Endometrium (tissue), 2 donors: ENCODE data around the gene MAGI1.
"Not testable (repeated sequence)": the region's sequence is repeated elsewhere in the genome, so short reads cannot be mapped to it uniquely, and the experiment has no call there.

ENCODE experiments used
- FAIRE-seq: peaks from 2 replicates; lab custom pipeline; 2012; peaks lifted over from hg19 to GRCh38; lab: Jason Lieb, UNC
- donor health status: control.
- donor health status: control.

Gene MAGI1

DNA sequence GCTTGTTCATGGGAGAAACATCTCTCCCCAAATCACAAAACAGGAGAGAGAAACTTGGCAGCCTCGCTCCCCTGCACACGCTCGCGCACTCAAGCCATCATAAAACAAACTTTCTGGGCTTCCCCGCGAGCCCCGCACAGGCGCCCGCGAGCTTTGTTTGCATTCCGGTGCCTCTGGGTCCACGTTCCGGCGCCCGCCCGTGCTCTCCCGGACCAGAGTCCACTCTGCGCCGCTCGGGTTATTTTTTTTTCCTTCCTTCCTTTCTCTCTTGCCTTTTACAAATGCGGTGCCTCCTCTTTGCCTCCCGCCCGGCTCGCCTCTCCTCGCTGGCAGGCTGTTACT lies 363 bp downstream of the MAGI1 start:
- FAIRE-seq = no peak

DNA sequence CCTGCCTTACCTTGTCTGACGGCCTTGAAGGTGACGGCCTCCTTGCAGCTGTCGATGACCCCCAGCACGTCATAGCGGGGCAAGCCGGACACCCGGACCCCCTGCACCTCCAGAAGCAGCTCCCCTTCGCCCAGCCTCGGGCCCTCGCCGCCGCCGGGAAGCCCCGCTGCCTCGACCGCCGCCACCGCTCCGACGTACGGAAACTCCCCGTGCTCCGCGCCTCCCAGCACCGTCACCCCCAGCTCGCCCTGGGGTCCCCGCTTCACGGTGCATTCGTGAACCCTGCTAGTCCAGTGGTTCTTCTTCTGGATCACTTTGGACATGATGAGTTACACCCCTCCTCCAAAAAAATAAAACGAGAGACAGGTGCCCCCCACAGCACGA lies 740 bp downstream of the MAGI1 start:
- FAIRE-seq = no peak

DNA sequence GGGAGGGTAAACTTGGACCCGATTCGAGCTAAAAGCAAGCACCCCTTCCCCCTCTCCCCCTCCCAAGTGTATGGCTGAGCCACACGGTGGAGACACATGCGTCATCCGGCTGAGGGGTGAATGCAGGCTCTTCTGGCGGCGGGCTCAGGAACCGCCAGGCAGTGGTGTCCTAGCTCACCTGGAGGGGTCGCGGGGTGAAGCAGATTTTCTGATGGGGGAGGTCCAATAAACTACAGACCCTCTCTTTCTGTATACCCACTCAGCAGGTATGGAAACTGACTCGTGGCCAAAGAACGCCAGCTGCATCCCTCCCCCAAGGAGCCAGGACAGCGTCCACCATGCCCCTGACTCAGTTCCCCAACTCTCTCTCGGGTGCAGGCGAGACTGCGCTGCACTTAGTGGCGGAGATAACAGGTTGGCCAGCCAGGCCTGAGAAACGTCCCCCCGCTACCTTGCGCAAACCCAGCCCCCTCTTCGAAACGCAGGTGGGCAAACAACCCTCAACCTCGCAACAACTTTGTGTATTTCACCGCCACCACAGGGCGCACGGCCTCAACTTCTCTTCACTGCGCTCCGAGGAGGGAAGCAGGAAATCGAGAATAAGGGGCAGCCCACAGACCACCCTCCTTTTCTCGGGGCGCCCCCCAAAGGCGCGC lies 1.3 kb downstream of the MAGI1 start:
- FAIRE-seq = no peak

DNA sequence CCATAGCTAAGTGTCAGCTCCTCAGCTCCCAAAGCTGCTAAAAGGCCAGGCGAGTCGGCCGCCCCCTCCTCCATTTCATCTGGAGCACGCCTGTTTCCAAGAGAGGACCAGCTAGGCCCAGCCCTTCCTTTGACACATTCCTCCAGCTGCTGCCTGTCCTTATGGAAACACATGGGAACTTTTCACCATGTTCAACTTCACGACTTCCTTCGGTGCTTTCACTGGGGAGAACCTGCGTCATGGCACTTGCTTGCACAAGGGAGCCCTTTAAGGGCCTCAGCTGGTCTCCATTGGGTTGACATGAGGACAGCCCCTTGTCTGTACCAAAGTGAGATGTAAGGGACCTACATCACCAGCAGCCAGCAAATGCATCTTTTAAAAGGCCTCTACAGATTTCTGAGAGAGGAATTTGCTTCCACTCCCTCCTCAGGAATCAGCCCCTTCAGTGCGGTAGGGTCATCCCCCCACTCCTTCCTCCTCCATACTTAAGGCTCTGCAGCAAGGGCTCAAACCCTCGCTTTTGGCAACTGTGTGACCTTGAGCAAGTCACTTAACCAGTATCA lies 2.1 kb downstream of the MAGI1 start:
- FAIRE-seq = no peak

DNA sequence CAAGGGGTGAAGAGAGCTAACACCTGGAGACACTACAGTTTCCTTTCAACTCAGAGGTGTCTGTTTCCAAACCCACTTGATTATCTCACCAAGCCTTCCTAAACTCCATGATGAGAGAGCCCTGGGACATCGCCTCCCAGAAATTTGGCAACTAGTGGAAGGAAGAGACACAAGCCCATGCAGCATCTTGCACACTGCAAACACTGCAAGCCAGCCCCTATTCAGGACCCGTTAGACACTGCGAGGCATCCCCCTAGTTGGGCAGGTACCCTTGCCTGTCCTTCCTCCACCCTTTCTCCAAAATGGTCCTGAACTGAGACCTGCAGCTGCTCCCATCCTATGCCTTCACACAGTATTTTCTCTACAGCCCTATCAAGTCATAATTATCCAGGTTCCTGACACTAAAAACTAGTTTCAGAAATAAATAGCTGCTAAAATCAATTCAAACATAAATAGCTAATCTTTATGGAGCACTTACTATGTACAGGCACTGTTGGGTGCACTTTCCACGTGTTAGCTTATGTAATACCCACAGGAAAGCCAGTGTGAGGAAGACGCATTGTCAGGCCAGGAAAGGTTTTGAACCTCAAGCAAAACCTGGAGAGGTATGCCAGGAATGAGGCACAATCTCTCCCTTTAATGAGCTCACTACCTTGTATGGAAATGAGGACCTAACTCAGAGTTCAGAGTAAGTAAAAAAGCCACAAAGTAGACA lies 2.8 kb downstream of the MAGI1 start:
- FAIRE-seq = no peak

DNA sequence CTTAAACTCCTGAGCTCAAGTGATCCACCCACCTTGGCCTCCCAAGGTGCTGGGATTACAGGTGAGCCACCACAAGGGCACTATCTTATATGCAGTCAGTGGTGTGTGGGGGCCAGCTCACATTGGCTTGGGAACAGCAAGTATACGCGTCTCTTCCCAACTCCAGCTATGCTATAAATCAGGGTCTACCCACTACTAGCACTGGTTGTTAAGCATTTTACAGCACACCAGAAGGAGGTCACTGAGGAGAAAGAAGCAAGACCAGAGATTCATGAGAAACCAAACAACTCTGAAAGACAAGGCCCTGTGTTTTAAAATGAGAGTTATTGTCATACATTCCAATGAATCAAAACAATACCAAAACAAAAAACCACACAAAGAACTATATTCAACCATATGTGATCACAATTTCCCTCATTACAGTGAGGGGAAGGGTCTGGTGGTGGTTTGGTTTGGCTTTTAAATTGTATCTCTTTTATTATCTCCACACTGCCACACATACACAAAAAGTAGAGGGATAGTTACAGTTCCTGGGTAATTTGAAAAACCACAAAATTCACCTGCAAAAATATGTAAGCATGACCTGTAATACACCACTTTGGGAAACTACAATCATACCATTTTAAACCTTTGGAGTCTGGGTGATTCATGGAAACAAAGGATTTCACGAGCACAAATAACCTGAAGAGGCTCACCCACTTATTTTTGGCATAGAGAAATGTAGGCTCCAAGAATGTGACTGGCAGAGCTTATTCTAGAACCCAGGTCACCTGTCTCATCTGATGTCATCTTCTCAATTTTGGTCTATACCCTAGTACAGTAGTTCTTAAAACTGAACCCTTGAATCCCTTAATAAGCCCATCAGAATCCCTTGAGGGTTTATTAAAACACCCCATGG lies 5.2 kb downstream of the MAGI1 start:
- FAIRE-seq = no peak

DNA sequence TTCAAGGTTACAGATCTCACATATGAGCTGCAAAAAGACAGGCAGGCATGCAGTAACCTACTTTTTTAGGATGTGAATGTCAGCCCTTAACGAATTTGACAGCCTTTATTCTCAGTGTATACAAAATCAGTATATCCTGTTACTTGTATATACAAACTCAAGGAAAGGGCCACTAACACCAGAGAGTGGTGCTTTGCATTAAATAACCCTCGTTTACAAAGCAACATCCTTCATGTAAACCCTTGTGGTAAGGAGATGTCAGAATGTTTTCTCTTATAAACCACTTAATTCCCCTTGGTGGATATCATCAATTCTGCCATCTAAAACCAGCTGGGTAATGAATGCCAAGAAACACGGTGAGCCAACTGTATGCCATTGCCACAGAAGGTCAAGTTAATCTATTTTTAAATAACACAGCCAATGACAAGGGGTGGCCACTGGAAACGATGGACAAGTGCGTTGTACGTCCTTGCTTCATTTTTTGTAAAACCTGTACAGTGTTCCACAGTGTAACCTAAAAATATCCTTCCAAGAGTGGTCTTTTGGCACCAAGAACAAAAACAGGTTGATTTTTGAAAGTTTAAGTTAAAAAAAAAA lies 7.5 kb downstream of the MAGI1 start:
- FAIRE-seq = no peak

DNA sequence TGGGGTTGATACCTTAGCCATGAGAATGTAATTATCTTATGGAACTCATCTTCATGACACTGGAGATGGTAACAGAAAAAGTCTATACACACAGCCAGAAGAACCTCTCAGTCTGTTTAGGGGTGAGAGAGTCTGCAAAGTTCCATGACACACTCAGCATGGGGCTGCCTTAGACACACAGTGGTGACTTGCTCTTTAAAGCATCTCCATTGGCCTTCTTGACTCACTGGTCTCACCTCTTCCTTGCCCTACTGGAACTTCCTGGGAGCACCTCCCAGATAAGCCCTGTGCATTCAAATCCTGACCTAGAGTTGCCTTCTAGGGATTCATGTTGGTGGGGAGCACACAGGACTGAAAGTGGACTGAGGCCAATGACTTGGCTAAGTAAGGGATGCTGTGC lies 9.3 kb downstream of the MAGI1 start:
- no peak for FAIRE-seq

DNA sequence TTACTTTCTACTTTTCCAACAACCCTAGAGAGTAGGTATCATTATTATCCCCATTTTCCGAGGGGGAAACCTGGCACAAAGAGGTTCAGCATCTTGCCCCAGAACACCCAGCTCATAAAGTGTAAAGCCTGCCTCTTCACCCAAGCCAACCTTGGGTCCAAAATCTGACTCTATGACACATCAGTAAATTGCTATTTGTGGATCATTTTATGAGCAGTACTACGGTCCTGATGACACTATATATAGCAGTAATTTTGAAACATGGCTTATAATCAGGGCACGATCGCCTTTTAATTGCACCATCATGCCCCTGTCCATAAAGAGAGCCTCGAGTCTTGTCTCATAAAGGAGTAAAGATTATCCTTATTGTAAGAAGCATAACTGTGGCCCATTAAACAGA lies 9.7 kb downstream of the MAGI1 start:
- FAIRE-seq = no peak

DNA sequence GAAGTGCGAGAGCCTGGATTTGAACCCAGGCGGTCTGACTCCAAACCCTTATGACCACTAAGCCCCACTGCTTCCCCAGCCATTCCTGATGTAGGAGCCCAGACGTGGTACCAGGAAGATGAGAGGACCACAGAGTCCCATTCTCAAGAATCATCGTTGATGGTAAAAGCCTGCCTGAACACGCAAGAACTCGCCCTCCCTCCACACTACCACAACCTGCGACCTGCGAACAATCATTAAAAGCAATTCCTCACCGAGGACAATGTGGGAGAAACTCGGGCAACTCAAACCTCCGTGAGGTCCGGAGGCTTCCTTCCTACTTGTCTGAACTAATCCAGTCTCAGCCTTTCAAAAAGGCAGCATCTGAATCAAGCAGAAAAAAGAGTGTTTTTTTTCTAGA lies 10.3 kb downstream of the MAGI1 start:
- no peak for FAIRE-seq

DNA sequence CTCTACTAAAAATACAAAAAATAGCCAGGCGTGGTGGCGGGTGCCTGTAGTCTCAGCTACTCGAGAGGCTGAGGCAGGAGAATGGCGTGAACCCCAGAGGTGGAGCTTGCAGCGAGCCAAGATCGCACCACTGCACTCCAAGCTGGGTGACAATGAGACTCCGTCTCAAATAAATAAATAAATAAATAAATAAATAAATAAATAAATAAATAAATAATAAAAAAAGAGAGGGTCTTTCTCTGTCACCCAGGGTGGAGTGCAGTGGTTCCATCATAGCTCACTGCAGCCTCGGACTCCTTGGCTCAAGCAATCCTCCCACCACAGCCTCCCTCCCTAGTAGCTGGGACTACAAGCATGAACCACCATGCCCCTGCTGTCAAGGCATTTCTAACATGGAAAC lies 11.6 kb downstream of the MAGI1 start:
- FAIRE-seq = not testable (repeated sequence)

DNA sequence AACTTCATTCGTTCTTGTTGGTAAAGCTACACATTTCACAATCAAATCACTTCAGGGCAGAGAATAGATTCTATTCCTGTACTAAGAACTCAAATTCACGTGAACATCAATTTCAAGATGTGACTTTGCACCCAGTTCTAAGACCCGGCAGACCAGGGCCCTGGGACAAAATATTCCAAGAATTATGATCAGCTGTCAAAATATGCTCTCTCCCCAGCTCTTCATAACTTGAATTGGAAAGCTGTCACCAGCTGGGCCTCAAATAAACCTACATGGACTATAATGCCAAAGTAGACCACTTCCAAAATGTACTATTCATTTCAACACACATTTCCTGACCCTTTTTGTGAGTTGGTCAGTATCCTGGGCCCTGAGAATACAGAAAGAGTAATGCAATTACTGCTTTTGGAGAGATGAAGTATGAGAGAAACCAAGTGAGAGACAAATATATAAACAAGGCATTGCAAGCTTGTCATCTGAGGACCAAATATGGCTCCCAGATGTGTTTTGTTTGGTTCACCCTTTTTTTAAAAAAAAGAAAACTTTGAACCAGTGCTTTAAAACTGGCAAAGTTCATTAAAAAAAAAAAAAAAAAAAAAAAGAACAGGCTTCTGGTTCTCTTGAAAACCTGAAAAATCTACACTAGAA lies 14.9 kb downstream of the MAGI1 start:
- FAIRE-seq = peak; percentile 45

DNA sequence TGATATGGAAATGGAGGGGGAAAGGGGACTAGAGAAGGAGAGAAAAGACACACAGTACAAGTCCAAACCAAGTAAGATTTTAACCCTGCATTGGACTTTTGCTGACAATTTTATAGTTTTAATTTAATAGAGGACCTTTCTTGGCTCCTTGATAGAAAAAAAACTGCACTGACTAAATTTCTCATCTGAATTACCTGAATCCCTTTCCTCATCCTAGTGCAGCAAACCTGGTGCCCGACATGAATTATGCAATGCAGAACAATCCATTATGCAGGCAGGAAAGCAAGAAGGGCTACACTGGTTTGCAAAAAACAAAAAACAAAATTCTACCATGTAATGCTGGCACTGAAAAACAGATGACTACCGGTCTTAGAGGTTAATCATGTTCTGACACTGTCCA lies 15.5 kb downstream of the MAGI1 start:
- FAIRE-seq = no peak

DNA sequence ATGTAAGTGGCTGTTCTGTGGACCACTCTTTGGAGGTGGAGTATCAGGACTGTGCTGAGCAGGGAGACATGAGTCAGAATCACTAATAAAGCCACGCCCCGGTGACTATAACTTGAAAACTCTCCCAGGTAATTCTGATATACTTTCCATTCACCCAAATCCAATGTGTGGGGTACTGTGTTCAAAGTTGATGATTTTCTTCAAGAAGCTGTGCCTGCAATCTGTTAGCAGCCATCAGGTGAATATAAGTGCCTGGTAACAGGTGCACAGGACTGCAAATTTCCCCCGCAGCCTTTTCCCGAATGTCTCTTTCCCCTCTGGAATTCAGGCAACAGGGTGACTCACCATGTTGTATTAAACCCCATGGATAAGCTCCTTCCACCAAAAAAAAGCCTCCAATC lies 17.0 kb downstream of the MAGI1 start:
- FAIRE-seq = no peak

DNA sequence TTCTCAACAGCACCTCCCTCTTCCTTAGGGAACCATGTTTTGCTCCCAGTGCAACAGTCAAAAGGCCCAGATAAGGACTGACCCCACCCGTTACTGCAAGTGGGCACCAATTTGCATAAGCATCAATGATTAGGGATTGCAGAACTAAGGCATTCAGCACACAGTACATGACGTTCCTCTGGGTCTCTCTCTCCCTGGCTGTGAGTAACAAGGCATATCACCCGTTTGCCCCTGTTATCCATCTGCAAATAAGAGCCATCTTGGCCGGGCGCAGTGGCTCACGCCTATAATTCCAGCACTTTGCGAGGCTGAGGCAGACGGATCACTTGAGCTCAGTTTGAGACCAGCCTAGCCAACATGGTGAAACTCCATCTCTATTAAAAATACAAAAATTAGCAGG lies 18.8 kb downstream of the MAGI1 start:
- no peak for FAIRE-seq

DNA sequence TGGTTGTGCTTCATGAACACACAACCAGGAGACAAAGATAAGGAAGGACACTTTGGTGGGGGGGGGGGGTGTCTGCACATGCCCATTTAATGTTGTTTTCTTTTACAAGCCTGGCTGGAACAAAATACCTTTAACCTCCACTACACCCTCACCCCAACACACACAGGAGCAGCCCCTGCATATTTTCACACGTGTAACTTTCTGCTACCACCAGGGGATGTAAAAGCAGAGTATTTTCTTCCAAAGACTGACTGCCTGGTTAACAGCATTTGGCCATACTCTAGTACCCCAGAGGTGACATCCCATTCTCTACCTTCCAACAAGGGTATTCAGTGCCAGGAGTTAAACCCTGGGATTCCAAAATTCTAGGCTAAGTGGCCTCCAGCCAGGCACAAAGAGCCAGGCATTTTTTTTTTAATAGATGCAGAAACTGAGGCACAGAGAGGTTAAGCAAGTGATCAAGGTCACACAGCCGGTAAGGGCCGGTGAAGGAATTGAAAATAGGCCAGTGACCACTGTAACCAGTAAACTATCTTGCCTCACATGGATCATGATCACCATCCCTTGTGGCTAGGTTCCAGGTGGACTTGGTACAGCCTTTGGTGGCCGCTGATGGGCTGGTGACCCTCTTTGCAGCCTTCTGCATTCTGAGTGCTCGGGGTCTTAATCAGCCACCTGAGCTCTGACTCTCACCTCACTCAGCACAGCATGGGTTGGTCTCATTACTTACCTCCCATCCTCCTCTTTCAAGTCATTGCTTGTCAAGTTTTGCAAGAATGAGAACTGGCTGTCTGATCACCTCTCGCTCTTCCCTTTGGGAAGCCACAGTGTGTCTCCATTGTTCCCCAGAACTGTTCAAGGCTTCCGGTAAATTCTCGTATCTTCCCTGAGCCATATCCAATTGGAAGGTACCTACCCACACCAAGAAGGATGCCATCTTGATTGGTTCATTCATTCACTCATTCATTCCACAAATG lies 20.4 kb downstream of the MAGI1 start:
- no peak for FAIRE-seq

DNA sequence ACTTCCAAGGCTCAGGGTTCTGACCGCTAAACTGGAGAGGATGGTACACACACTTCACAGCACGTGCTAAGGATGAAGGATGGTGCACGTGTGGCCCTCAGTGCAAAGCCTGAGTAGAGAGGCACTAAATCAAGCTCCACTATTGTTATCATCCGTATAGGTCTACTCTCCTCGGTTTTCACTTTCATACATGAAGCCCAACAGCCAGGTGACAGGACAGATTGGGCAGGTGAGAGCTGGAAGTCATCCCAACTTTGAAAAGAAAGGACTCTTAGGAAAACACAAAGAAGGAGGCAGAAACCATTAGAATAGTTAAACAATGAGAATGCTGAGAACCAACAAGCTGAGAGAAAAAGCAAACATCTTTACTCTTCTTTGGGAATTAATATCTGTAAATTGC lies 21.1 kb downstream of the MAGI1 start:
- FAIRE-seq = no peak

DNA sequence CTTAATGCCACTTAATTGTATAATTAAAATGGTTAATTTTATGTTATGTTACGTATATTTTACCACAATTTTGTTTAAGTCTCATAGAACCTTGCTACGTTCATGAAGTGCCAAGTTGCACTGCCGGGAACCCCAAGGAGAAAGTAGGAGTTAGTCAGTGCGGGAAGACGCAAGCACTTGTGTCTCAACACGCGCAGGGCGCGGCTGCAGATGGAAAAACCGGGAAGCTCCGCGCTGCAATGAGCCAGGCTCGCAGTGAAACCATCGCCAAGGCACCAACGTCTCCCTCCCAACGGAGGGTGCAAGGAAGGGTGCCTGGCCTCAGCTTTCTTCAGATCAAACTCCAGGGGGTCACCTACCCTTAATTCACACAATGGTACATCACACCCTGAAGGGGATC lies 21.6 kb downstream of the MAGI1 start:
- no peak for FAIRE-seq

DNA sequence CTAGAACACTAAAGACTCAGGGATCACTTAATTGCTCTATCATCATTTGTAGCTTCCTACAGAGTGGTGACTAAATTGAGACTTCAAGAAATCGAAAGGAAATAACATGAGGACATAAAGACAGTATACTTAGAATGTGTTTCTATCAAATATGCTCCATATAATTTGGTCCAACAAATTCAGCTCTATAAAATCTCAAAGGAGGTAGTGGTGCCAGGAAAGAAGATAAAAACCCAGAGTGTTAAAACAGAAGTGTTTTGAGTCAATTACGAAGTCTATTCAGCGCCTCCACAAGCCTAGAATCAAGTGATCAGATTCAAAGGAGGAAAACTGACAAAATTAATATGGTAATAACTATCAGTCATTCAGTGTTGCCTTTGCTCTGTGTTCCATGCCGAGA lies 22.9 kb downstream of the MAGI1 start:
- FAIRE-seq = no peak

DNA sequence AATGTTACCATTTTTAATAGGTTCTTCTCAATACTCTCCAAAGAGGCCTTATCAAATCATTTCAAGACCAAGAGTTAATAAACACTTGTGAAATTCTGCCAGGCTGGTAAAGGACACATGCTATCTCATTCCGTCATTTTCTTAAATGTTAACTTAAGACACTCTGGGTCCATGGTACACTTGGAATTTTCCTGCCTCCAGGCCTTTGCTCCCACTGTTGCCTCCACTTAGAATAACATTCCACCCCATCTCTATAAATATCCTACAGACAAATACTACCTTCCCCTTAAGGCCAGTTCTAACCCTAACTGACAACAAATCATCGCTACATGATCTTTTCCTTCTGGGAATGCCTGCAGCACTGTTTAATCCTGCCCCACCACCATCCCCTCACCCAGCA lies 24.1 kb downstream of the MAGI1 start:
- no peak for FAIRE-seq

DNA sequence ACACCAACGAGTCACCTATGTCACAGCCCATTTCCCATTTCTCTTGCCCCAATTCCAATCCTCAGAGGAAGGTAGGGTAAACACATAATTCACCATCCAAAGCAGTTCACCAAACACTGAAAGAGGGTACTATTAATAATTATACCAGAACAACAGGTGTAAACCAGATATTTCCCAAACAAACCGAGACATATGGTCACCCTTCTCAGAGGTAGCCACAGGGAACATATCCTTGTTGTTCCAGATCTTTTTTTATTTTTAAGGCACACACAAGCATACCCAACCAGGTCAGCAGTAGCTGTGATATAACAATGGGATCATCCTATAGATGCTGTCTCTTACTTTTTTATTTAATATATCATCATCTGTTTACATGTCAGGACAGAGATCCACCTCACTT lies 24.7 kb downstream of the MAGI1 start:
- no peak for FAIRE-seq
